GM04504 (cell line): ENCODE measurements around the gene PLXNA2.

Experiments
- DNase-seq: peaks from one replicate; pipeline ENCODE4 v3.0.0-alpha.2; 2012; ENCODE audit warnings: low read depth

The PLXNA2 gene

DNA sequence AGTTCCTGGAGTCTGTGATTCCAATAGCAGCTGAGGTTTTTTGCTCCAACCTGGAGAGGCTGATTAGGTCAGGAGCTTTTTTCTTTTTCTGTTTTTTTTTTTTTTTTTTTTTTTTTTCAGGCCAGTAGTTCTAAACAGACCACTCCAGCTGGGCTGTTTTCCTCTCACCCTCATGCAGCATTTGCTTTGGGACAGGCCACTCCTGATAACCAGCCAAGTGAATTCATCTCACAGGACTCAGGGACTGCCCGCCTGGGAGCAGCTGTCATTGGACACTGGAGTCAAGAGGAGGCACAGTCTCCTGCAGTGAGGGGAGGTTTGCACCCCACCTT, 22.9 kb downstream of the PLXNA2 start:
- DNase-seq, result no peak

DNA sequence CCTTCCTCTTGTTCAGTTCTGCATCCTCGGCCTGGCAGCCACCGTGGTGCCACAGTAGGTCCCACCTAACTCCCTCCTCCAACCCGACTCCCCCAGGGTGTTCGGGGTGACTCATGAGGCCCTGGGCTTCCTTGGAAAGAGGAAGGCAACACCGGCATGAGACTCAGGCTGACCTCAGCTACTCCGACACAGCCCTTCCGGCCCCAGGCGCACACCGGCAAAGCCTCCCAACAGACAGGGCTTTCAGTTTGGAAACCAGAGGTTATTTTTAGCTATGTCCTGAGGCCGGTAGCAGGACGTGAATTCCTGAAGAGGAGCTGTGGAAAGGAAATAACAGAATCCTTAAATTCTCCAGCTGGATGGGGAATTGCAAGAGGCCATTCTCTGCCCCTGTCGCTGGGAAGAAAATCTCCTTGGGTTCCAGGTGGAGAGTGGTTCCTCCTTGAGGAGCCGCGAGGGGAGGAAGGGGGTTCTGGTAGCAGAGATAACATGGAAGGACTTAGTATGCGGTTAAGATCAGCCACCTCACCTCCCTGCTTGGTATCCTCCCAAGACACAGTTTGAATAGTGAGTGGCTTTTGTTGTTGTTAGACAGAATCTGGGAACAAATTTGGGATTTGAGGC, 24.4 kb downstream of the PLXNA2 start:
- no peak for DNase-seq

DNA sequence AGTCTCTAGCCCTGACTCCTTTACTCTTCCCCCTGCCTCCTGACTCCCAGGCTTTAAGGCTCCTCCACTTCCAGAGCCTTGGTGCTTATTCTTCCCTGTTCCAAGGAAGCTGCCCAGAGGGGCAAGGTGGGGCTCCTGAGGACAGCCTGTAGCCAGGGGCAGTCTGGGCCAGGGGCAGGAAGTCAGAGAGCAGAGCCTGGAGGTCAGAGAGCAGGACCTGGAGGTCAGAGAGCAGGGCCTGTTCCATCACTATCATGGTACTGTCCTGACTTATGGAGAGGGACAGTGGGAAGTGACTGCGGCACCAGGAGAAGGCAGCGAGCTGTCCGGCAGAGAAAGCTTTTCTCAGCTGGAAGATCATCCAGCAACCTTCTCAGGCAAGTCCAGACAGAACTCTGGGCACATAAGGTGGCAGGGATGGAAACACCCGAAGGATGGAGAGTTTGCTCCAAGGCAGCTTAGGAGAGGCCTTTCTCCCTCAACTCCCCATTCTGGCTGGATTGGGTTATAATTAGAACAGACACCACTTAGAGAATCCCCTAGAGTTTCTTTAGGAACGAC, 25.0 kb downstream of the PLXNA2 start:
- DNase-seq, result no peak

DNA sequence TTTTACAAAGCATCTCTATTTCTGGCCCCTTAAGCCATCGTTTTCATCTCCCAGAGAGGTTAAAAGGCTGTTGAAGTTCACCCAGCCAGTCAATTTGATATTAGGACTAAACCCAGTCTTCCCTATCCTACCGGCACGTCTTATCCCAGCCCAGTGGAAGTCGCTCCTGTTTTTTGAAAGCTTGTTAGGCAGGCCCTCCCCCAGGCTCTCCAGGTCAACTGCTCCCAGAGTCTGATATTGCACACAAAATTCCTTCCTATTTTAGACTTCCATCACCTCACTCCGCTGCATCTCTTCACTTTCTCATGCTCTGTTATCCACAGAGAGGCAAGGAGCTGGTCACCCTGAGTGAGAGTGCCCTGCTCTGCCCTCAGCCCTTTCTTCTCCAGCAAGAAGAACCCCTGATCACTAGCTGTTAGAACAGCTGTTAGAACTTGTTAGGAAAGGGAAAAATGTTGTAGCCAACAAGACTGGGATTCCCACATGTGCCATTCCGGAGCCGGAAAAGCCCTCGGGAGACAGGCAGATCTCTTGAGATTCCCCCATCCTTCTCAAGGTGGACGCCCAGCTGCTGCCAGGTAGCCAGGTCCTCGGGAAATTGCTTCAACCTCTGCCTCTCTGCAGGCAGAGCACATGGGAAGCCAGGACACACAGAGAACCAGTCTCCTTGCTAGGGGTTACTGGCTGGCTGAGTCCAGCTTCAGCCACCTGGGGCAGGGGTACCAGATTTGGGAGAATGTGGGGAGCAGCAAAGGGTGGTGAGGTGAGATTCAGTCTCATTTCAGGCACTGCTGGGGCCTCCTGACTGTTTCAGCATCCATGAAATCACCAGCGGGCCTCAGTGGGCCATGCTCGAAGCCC, 25.7 kb downstream of the PLXNA2 start:
- no peak for DNase-seq

DNA sequence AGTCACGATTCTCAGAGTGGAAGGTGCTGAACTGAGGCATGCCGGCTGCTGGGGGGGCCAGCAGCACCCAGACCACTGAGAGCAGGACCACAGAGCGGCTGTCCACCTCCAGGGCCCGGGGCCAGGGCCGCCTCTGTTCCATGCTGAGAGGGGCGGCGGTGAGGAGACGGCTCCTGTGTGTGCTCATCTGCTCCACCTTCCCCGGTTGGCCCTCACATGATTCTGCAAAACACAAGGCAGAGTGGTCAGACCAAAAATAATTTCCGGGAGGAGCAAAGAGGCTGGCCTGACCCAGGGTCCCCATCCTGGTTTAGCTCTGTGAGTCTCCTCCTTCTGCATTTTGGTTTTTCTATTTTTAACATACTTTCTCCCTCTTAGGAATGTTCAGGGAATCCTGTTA, 26.4 kb downstream of the PLXNA2 start:
- no peak for DNase-seq

DNA sequence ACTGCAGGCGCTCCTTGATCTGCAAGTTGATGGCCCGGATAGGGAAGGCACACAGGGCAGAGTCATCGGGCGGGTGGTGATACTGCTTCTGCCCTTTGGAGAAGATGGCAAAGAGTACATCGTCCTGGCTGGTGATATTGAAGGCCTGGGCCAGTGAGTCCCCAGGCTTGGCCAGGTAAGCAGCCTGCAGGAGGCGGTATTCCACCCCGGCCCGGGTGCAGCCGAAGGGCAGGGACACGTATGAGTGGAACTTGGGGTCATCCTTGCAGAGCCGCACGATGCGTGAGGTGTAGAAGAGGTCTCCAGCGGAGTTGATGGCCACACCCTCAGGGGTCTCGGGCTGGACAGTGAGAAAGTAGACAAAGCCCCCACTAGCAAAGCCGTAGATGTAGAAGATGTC, 27.4 kb downstream of the PLXNA2 start:
- DNase-seq, result no peak

DNA sequence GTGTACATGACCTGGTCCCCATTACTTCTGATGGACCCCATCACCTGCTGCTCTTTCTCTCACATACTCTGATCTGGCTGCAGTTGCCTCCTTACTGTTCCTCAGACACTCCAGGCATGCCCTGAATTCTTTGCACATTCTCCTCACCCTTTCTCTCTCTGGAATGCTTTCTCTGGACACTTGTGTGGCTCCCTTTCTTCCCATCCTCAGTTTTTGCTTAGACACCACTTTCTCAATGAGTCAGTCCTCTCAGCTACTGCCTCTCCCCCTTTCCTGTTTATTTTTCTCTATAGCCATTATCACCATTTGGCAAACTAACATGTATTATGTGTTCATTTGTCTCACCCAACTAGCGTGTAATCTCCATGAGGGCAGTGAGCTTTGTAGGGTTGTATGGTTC, 28.1 kb downstream of the PLXNA2 start:
- DNase-seq, result peak; percentile 53

DNA sequence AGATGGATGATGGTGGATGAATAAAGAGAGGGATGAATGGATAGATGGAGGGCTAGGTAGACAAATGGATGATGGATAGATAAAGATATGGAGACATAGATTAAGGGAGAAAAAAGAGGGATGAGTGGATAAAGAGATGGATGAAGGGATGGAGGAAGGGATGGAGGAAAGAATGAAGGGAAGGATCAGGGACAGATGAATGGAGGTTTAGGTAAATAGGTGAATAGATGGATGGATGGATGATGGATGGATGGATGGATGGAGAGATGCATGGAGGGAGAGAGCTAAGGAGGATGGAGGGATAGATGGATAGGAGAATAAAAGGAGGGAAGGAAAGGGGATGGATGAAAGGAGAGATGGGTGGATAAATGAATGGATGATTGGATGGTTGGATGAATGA, 28.8 kb downstream of the PLXNA2 start:
- DNase-seq, result no peak

DNA sequence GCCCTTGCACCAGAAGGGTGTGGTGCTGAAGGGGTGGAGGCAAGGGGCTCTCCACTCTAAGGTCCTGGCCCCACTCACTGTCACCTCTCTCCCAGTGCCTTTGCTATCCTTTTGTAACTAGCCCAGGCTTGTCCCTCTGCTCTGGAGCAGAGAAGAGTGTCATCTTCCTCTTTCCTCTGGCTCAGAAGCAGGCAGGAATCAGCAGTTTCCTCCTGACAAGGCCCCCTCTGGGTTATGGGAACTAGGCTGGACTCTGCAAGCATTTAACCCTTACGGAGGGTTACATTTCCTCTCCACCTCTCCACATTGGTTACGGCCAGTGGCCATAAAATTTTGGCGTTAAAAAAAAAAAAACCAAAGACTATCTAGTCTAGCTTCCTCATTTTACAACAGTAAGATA, 30.4 kb downstream of the PLXNA2 start:
- DNase-seq, result no peak

DNA sequence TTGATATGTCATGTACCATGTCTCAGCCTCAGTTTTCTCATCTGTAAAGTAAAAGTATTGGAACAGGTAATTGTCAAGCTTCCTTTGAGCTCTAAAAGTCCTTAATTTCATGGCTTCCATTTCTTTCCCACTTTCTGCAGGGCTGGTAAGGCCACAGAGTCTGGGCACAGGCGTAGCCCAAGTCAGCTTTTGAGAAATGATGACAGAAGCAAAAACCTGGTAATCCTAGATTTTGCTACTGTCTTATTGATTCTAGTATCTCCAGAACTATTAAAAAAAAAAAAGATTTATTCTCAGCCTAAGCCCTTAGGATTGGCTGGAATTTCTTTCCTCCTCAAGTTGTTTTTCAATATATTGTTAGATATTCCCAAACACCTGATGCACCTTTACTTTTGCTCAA, 31.3 kb downstream of the PLXNA2 start:
- no peak for DNase-seq

DNA sequence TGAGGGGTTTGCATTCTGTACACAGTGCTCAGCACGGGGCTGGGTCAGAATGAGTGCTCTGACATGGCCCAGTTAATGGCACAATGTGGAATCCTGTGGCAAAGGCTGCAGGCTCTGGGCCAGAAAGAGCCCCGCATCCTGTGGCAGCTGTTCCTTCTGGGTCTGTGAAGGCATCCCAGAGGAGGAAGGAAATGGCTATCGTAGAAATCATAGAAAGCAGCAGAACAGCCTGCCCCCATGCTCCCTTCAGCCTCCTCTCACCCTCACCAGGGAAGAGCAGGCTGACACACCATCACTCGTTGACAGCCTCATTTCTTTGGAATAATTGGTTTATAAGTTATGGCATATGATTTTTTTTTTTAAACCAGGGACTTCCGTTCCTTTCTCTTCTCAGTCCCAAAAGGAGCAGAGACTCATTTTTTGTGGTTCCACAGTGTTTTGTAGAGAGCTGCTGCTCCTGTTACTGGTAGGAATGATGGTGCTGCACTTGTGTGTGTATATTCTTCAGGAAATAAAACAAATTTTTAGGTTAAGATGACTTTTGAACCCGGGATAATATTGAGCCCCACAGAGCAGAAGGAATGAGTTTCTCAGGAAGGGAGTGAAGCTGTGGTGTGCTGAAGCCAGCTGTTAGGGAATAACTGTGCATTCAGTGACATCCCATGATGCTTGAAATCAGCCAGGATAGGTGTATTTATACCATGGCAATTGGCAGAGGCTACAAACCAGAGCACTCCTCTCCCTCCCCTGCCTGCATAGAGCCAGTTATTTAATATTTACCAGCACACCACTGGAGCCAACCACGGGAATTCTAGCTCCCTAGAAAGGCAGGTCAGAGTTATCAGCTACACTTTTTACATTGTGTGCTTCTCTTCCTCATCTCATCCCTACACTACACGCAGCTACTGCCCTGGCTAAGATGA, 32.0 kb downstream of the PLXNA2 start:
- DNase-seq, result no peak

DNA sequence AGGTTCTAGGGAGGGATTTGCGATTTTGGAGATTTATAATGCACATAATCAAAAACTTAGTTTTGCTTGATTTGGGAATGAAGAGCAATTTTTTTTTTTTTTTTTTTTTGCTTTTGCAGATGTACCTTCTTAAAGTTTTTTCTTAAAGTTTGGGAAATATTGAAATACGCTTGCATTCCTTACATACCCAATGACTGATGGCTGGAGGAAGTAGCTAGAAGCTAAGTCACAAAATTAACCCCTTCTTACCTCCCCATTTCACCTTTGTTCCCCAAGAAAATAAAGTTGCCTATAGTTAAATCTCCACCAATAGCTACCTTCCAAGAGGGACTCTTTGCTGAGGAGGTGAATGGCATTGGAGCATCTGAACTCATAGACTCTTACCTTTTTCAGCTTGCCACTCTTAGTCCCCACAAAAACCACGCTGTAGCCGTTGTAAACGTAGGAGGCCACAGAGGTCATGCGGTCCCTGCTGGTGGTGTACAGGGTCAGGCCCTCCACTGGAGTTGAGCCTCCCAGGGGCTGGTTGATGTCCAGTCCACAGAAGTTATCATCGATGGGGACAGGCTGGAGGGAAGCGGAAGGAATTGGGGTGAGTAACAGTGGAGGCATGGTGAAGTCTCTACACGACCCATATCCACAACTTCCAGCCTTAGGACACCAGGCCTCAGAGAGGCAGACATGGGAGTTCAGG, 34.1 kb downstream of the PLXNA2 start:
- no peak for DNase-seq

DNA sequence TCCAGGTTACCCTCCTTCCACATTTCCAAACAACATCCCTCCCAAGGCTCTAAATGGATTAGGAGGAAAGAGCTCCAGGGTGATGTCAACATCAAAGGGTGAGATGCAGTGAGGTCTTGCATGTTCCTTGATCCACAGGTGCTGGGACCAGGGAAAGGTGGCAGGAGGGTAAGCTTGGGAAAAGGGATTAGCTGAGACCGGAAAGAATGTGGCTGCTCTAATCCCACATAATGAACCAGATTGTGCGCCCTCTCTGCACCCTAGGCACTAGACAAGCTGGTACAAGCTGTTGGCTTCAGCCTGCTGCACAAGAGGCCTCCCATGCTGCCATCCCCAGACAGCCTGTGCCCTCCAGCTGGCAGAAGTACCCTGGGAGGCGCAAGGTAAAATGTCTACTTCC, 34.9 kb downstream of the PLXNA2 start:
- DNase-seq, result no peak

DNA sequence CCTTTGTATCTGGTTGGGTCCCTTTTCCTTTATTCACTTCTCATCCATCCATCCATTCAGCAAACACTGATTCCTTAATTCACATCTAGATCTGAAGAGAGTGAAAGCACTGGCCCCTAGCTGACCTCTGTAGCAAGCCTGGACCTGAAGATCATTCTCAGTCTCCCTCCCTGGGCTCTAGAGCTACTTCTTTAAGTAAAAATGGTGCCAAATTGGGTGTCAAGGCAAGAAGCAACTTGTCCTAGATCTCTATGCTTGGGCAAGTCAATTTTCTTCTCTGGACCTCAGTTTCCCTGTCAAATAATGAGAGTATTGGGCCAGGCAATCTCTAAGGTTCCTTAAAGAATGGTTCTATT, 36.1 kb downstream of the PLXNA2 start:
- no peak for DNase-seq

DNA sequence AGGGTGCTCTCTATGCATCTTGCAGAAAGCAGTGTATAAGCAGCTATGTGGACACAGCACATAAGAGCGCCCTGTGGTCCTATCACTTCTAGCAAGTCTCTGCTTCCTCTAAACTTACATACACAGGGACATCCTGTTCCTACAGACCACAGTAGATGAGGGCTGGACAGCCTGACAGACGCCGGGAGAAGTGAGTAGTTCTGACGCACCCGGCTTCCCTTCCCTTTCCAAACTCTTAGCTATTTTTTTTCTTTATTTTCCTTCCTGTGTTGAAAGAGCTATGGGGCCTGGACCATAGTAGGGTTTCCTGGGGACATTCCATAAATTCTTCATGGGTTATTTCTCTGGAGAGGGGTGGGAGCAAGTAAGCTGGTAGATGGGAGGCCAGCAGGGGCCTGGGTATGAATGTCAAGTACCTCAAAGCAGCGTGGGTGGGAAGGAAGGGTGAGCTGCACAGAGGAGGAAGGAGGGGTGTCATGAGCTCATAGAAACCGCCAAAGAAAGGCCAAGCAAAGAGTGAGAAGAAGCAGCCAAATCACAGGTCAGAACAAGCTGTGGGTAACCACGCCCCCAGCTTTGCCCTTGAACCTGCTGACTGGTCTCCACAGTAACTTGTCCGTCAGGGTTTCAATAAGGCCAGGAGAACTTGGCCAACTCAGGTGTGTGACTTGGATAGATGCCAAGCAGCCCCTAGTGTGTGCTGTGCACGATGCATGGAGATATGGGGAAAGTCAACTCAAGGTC, 36.6 kb downstream of the PLXNA2 start:
- peak; percentile 56 for DNase-seq

DNA sequence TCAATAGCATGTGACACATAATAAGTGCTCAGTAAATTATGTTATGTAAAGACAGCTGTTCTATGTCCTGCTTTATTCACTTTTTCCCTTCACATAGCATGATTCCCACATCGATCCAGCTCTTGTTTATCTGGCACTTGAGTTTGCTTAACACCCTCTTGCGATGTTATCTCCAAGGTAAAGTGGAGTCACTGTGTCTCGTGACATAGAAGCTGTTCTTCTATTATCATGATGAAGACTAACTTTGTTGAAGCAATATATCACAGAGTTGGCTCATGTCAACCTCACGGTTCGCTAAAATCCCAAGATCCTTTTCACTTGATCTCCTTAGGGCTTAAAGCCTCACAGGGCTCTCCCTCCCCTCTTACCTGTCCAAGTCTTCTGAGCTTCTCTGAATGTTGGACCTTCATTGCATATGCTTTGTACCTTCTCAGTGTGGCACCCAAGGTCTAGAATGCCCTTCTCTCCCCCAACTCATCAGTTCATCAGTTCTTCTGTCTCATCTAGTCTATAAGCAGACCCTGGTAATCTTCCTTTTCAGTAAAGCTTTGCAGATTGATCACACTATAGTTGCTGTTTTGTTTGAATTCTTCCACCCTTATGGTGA, 38.0 kb downstream of the PLXNA2 start:
- DNase-seq, result no peak

DNA sequence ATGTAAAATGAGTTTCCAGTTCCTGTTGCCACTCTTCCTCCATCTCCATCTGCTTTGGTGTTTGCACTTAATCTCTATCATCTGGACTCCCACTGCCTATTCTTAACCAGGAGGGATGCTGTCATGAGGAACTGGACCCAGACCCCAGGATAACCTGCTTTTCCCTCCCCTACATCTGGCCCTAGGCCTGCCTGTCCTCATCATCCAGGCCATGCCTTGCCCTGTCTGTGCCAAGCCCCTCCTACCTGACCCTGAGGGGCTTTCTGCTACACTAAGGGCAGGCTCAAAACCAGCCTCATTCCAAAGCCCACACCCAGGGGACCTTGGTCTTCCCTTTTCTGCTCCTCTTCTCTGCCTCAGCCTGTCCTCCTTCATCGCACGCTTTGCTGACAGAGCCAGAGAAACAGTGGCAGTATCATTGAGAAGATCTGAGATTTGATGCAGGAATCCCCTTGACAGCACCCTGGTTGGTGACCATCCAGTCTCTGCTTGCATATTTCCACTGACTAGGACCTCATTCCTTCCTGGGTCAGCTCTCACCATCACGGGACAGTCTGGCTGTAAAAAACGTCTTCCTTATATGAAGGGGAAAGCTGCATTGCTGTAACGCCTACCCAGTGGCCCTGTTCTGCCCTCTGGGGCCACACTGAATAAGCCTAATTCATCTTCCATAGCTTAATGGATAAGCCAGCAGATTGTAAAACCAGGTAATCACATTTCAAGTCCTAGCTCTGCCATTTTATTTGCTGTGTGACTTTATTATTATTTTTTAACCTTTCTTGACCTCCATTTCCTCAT, 38.8 kb downstream of the PLXNA2 start:
- DNase-seq, result no peak

DNA sequence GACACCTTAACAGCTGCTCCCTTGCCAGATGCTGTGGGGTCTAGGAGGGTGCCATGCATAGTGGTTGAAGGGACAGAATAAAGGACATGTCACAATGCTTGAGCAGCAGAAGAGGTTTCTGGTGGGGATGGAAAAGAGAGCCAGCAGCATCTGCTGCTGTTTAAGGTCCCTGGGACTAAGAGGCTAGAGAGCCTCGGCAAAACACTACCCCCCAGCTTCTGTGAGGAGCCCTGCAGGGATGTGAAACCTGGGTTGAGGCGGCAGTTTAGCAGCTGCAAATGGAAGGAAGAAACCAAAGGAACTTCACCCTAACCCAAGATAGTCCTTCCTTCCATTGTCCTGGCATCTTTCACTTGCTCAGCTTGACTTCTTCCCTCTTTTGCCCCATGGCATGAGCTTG, 39.4 kb downstream of the PLXNA2 start:
- DNase-seq, result no peak

DNA sequence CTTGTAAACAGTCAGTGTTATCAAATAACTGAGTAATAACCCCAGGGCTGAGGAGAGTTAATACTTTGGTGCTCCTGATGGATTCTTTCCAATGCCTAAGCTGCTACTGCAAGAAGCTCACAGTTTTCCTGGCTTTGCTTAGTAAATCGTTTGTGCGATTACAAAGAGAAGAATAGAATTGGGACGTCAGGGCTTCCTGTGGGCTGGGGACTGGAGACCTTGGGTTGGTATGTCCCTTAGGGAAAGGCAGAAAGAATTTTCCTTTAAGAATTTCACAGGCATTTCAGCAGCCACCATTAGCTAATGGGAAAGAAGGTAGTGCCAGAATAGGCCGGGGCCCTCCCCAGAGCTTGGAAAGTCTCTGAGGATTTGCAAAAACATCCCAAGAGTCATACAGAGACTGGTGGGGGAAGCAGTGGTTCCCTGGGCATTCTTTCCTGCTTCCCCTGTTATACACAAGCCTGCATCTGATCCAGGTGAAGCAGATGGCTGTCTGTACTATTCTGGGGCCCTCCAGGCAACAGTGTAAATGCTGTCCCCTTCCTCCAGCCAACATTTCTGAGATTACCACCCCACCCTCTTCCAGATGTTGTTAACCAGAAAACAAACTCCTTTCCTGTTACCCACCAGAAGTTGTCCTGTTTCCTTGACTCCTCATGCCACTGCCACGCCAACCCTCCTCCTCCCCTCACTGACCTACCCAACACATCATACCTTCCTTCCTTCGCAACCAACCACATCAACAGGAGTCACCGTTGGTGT, 40.2 kb downstream of the PLXNA2 start:
- DNase-seq, result no peak
